GM08714 (cell line): Measurements from ENCODE around the gene GARIN3.

Experiments
- H3K4me3 ChIP-seq: fragments of 200-500 bp; sonication (Bioruptor generic); 2 replicates; pipeline ENCODE4 v1.5.1; 2014; ENCODE audit warnings: mild to moderate bottlenecking, low read length, inconsistent platforms
- ZNF274 ChIP-seq: IDR thresholded peaks from 2 replicates; pipeline ENCODE4 v1.6.1; 2012; ENCODE audit warnings: mild to moderate bottlenecking, low read depth, low read length

GARIN3 gene

GRCh38 chr5:157172403-157172802 is 6.3 kb upstream of the GARIN3 start:
- H3K4me3 ChIP-seq, result peak overlapping the region; percentile 50; the same call in 1 of the 2 replicates
- no peak for TF ChIP-seq ZNF274

- no peak for TF ChIP-seq ZNF274
- no peak overlapping the region for H3K4me3 ChIP-seq
Measured at GRCh38 chr5:157168286-157168685, 2.2 kb upstream of the GARIN3 start.

- no peak for TF ChIP-seq ZNF274
- H3K4me3 ChIP-seq, result no peak overlapping the region
Measured at GRCh38 chr5:157167214-157167621, 1.2 kb upstream of the GARIN3 start.

GRCh38 chr5:157165668-157166067 is 396 bp downstream of the GARIN3 start:
- TF ChIP-seq ZNF274, result no peak
- H3K4me3 ChIP-seq, result no peak overlapping the region

- no peak for TF ChIP-seq ZNF274
Measured at GRCh38 chr5:157165261-157165660, 803 bp downstream of the GARIN3 start.

GRCh38 chr5:157164521-157164920 is 1.5 kb downstream of the GARIN3 start:
- TF ChIP-seq ZNF274, result no peak
- no peak overlapping the region for H3K4me3 ChIP-seq

More at GRCh38 chr5:157165261-157165660, 803 bp downstream of the GARIN3 start:
- H3K4me3 ChIP-seq, result no peak overlapping the region

- no peak overlapping the region for H3K4me3 ChIP-seq
- no peak for TF ChIP-seq ZNF274
Measured at GRCh38 chr5:157162919-157163510, 3.0 kb downstream of the GARIN3 start.

GRCh38 chr5:157161996-157162395 is 4.1 kb downstream of the GARIN3 start:
- H3K4me3 ChIP-seq, result no peak overlapping the region
- no peak for TF ChIP-seq ZNF274

GRCh38 chr5:157160001-157160400 is 6.1 kb downstream of the GARIN3 start:
- no peak for TF ChIP-seq ZNF274
- H3K4me3 ChIP-seq, result no peak overlapping the region

GRCh38 chr5:157159209-157159751 is 6.8 kb downstream of the GARIN3 start:
- TF ChIP-seq ZNF274, result no peak
- H3K4me3 ChIP-seq, result no peak overlapping the region

- no peak for TF ChIP-seq ZNF274
- H3K4me3 ChIP-seq, result no peak overlapping the region
Measured at GRCh38 chr5:157157293-157157891, 8.7 kb downstream of the GARIN3 start.

GRCh38 chr5:157155297-157155696 is 10.8 kb downstream of the GARIN3 start:
- no peak overlapping the region for H3K4me3 ChIP-seq
- TF ChIP-seq ZNF274, result no peak

GRCh38 chr5:157150995-157151394 is 15.1 kb downstream of the GARIN3 start:
- TF ChIP-seq ZNF274, result no peak
- no peak overlapping the region for H3K4me3 ChIP-seq

GRCh38 chr5:157148734-157149615 is 17.1 kb downstream of the GARIN3 start:
- H3K4me3 ChIP-seq, result no peak overlapping the region
- TF ChIP-seq ZNF274, result no peak

- peak overlapping the region; percentile 84 for H3K4me3 ChIP-seq
- TF ChIP-seq ZNF274, result no peak
Measured at GRCh38 chr5:157143127-157143971, 22.7 kb downstream of the GARIN3 start.
